GM13977 (cell line): ENCODE results near the gene PARD3B.

Experiments
- DNase-seq: peaks from one replicate; pipeline ENCODE4 v3.0.0; 2012; ENCODE audit warnings: low spot score
- in situ Hi-C: fragments of 300-500 bp; cut with MboI; formaldehyde crosslinking; loops from one replicate; pipeline ENCODE4 v1.12.0; 2022; ENCODE audit warnings: low sequenced_read_pairs, low pct_unique_long_range_greater_than_20kb, mixed read lengths, inconsistent platforms; ENCODE audit not compliant: unreplicated experiment
- TF ChIP-seq, protein P1 (sequence below): IDR thresholded peaks from 2 replicates; pipeline ENCODE4 v1.5.1; 2012; ENCODE audit warnings: mild to moderate bottlenecking, control low read depth; ENCODE audit not compliant: insufficient read depth; ENCODE audit errors: extremely low read depth, missing control alignments

PARD3B gene

DNA sequence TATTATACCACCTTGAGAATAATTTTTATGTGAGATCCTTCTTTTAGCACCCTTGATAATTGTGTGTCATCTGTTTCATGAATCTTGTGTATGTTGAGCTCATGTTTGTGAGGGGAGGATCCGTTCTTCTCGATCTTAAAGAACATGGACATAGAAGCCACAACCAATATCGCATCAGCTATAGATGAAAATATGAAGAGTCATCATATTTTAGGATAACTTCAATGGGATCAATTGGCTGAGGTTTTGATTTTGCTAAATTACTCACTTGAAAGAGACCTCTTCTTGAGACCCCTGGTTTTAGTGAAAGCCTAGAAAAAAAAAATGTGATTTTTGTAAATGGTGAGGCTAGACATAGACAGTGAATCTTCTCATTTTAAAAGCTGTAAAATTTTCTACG, 751.7 kb downstream of the PARD3B start:
- in situ Hi-C loops, result no loop called here
- no peak for DNase-seq
- TF ChIP-seq, protein P1, sequence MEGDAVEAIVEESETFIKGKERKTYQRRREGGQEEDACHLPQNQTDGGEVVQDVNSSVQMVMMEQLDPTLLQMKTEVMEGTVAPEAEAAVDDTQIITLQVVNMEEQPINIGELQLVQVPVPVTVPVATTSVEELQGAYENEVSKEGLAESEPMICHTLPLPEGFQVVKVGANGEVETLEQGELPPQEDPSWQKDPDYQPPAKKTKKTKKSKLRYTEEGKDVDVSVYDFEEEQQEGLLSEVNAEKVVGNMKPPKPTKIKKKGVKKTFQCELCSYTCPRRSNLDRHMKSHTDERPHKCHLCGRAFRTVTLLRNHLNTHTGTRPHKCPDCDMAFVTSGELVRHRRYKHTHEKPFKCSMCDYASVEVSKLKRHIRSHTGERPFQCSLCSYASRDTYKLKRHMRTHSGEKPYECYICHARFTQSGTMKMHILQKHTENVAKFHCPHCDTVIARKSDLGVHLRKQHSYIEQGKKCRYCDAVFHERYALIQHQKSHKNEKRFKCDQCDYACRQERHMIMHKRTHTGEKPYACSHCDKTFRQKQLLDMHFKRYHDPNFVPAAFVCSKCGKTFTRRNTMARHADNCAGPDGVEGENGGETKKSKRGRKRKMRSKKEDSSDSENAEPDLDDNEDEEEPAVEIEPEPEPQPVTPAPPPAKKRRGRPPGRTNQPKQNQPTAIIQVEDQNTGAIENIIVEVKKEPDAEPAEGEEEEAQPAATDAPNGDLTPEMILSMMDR, result no peak

DNA sequence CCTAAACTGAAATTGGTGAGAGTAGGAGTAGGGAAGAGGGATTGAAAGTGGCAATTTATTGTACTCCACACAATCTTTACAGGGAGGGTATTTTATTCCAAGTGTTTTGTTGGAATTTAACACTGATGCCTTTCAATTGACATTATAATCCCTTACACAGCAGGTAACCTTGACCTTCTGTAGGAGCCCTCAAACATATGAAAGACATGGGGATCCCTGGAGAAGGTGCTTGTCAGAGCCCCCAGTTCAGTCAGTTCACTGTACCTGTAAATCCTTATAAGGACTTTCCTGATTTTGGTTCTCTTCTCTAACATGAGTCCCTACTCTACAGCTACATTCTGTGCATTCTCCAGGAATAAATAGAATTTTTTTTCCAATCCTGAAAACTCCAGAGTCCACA, 752.1 kb downstream of the PARD3B start:
- in situ Hi-C loops, result no loop called here
- TF ChIP-seq, protein P1, result no peak

DNA sequence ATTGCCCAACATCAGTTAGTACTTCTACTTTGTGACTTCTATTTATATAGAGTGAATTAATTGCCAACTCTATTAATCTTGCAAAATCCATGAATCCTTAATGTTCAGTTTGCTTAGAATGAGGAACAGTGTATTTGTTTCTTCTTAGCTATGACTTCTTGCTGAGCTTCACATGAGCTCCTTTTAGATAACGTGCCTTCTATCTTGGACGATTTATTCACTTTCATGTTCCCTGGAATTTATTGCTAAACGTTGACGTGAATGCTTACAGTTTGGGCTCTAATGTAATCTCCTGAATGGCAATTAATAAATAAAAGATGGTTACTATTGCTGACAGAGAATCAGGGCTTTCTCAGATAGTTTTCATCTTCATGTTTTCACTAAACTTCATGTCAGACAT, 752.6 kb downstream of the PARD3B start:
- TF ChIP-seq, protein P1, result no peak
- no peak for DNase-seq
- in situ Hi-C loops, result no loop called here

More for the DNA sequence above, 752.1 kb downstream of the PARD3B start:
- no peak for DNase-seq

DNA sequence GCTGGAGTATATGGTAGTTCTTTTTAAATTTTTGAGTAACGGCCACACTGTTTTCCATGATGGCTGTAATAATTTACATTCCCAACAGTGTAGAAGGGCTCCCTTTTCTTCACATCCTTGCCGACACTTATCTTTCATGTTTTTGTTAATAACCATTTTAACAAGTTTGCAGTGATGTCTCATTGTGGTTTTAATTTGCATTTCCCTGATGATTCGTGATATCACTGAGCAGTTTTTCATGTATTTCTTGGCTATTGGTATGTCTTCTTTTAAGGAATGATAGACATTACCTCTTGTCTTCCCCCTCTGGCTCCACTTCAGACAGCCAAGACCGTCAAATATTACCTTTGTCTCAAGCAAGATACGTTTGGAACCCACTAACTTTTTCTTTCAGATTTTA, 765.9 kb downstream of the PARD3B start:
- DNase-seq, result no peak
- in situ Hi-C loops, result no loop called here
- TF ChIP-seq, protein P1, result no peak

DNA sequence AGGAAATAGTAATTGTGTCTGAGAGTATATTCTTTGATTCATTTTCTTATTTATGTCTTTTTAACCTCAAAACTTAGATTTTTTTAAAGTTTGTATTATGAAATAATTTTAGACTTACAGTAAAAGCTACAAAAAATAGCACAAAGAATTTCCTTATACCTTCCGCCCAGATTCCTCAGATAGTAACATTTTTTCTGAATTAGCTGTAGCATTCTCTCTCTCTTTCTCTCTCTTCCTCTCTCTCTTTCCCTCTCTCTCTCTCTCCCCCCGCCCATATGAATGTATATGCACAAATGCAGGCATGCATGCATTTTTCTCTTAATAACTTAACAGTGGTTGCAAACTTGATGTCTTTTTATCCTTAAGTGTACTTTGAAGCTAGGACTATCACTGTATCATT, 776.0 kb downstream of the PARD3B start:
- TF ChIP-seq, protein P1, result no peak
- DNase-seq, result no peak
- in situ Hi-C loops, result no loop called here

DNA sequence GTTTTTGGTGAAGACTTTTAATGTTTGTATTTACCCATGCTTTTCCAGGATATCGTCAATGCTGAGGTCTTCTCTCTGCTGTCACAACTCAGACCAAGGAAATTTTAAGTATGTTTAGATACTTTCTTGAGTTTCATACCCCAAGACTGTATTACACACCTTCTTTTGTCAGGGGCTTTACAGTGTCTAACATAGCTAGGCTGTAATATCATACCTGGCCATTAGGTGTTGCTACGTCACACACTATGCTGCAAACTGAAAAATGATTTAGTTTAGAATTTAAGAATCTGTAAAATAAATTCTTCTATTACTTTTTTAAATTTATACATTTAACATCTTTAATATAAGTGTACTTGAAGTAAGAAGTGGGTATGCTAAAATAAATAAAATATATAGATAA, 778.7 kb downstream of the PARD3B start:
- TF ChIP-seq, protein P1, result peak; percentile 43
- DNase-seq, result no peak
- in situ Hi-C loops, result no loop called here

DNA sequence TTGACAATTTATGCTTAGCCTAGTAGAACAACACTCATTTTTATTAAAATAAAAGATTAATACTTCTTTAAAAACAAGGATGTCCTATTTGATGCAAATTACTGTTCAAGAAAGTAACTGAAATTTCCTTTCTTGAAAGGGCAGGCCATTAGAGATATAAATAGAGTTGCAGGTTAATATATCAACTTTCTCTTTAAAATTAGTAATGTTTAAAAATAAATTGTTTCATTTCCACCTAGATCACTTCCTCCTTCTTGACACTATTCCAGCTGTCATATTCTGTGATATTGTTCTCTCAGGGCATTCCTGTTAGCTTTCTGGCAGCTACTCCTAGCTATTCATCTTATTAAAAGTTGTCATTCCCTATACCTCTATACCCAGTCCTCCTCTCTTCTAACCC, 779.1 kb downstream of the PARD3B start:
- TF ChIP-seq, protein P1, result no peak
- no peak for DNase-seq
- in situ Hi-C loops, result no loop called here
